H1 (cell line): Measurements from ENCODE around the gene IQCN. TPM values are rescaled to one million over a fixed set of nuclear protein-coding genes. Genes with fewer than 3 reads are reported as not detected.
A peak's percentile ranks its signal among the peaks of the same experiment; 100 is the strongest.

Experiments
- CTCF ChIA-PET: fragments of 300-600 bp; sonication (Branson Sonifier 250); formaldehyde crosslinking; loops from one replicate; lab custom pipeline; 2021; ENCODE audit not compliant: partially characterized antibody; lab: Charles Lee
- POLR2A ChIA-PET: fragments of 300-600 bp; sonication (Branson Sonifier 250); formaldehyde crosslinking; loops from one replicate; lab custom pipeline; 2021; ENCODE audit warnings: inconsistent platforms; ENCODE audit not compliant: partially characterized antibody; lab: Charles Lee
- DNase-seq, 2 experiments: peaks; one replicate each; pipeline versions ENCODE4 v3.0.0 to v3.0.0-alpha.2; 2010 to 2022; ENCODE audit warnings: low spot score in 2 of 2, low read depth in 1 of 2, mixed read lengths in 1 of 2
- FAIRE-seq: peaks from 2 replicates; lab custom pipeline; 2011; peaks lifted over from hg19 to GRCh38; lab: Jason Lieb, UNC
- H2AFZ ChIP-seq: 2 replicates; pipeline ENCODE4 v1.8.1; 2012; ENCODE audit warnings: low read length, inconsistent platforms
- H2AK5ac ChIP-seq: 2 replicates; pipeline ENCODE4 v1.6.1; 2013; ENCODE audit warnings: low read depth, low read length
- H2BK120ac ChIP-seq: replicated peaks from 2 replicates; pipeline ENCODE3; 2013; ENCODE audit warnings: low read depth, low read length, inconsistent platforms
- H2BK12ac ChIP-seq: 2 replicates; pipeline ENCODE4 v1.6.1; 2013; ENCODE audit warnings: low read depth, low read length
- H2BK15ac ChIP-seq: 2 replicates; pipeline ENCODE4 v1.6.1; 2013; ENCODE audit warnings: low read length
- H2BK20ac ChIP-seq: 2 replicates; pipeline ENCODE4 v1.6.1; 2013; ENCODE audit warnings: low read length
- H2BK5ac ChIP-seq: 2 replicates; pipeline ENCODE4 v1.6.1; 2013; ENCODE audit warnings: low read depth, low read length
- H3K14ac ChIP-seq: 2 replicates; pipeline ENCODE4 v1.6.1; 2013; ENCODE audit warnings: inconsistent platforms; ENCODE audit not compliant: insufficient read length
- H3K18ac ChIP-seq: 2 replicates; pipeline ENCODE4 v1.6.1; 2013; ENCODE audit warnings: low read length; ENCODE audit errors: extremely low read depth
- H3K23ac ChIP-seq: 2 replicates; pipeline ENCODE4 v1.6.1; 2013; ENCODE audit warnings: inconsistent platforms; ENCODE audit not compliant: insufficient read length
- H3K23me2 ChIP-seq: 2 replicates; pipeline ENCODE4 v1.6.1; 2013; ENCODE audit warnings: low read depth, low read length
- H3K27ac ChIP-seq: 2 replicates; pipeline ENCODE4 v1.6.1; 2011; ENCODE audit warnings: low read depth, low read length, inconsistent platforms
- H3K27me3 ChIP-seq, 4 experiments: replicated peaks in 1 of 4; 1 replicate in 1 of 4; 2 replicates in 3 of 4; pipeline versions ENCODE4 v1.6.1 to v1.8.1; 2011 to 2013; ENCODE audit warnings: low read length in 3 of 4, mild to moderate bottlenecking in 3 of 4, inconsistent platforms in 2 of 4, mixed read lengths in 2 of 4, moderate library complexity in 1 of 4; ENCODE audit not compliant: control insufficient read depth in 3 of 4, insufficient read depth in 3 of 4; ENCODE audit errors: extremely low read depth in 1 of 4
- H3K36me3 ChIP-seq, 4 experiments: 2 replicates each; pipeline versions ENCODE4 v1.6.1 to v1.8.1; 2011 to 2013; ENCODE audit warnings: mild to moderate bottlenecking in 4 of 4, low read length in 3 of 4, moderate library complexity in 2 of 4, control low read depth in 1 of 4, inconsistent platforms in 1 of 4; ENCODE audit not compliant: insufficient read depth in 4 of 4, control insufficient read depth in 2 of 4
- H3K4ac ChIP-seq: replicated peaks from 2 replicates; pipeline ENCODE3; 2013; ENCODE audit warnings: low read length, low read depth, mixed read lengths, inconsistent platforms; ENCODE audit not compliant: insufficient read length
- H3K4me1 ChIP-seq, 4 experiments: replicated peaks in 1 of 4; 1 replicate in 1 of 4; 2 replicates in 3 of 4; pipeline versions ENCODE4 v1.6.1 to v1.8.1; 2011 to 2013; ENCODE audit warnings: low read length in 3 of 4, inconsistent platforms in 2 of 4, mixed read lengths in 1 of 4; ENCODE audit not compliant: insufficient read depth in 4 of 4, control insufficient read depth in 3 of 4
- H3K4me2 ChIP-seq, 2 experiments: 2 replicates each; pipeline versions ENCODE4 v1.6.1 to v1.8.1; 2011 to 2013; ENCODE audit warnings: low read depth in 2 of 2, low read length in 2 of 2, control low read depth in 1 of 2, inconsistent platforms in 1 of 2, mild to moderate bottlenecking in 1 of 2; ENCODE audit not compliant: insufficient read depth in 1 of 2
- H3K4me3 ChIP-seq, 4 experiments: fragments of 200-600, 300-600 bp in 1 of 4; sonication (generic), shearing (Covaris generic), sonication (Bioruptor Twin) in 1 of 4; 2 replicates each; pipeline versions ENCODE4 v1.5.1 to v1.8.1; 2011 to 2016; ENCODE audit warnings: low read length in 4 of 4, low read depth in 3 of 4, control low read depth in 2 of 4, inconsistent platforms in 2 of 4, mild to moderate bottlenecking in 2 of 4, mixed read lengths in 1 of 4, moderate library complexity in 1 of 4; ENCODE audit not compliant: insufficient read depth in 2 of 4; ENCODE audit errors: extremely low read depth in 1 of 4
- H3K56ac ChIP-seq: replicated peaks from 2 replicates; pipeline ENCODE3; 2013; ENCODE audit warnings: low read depth, mild to moderate bottlenecking, mixed read lengths, low read length, inconsistent platforms; ENCODE audit not compliant: insufficient read length
- H3K79me1 ChIP-seq: 2 replicates; pipeline ENCODE4 v1.6.1; 2013; ENCODE audit warnings: low read depth, low read length, control low read depth
- H3K79me2 ChIP-seq, 2 experiments: 2 replicates each; pipeline versions ENCODE4 v1.6.1 to v1.8.1; 2012 to 2013; ENCODE audit warnings: low read length in 2 of 2, mild to moderate bottlenecking in 2 of 2, inconsistent platforms in 1 of 2; ENCODE audit not compliant: insufficient read depth in 2 of 2, control insufficient read depth in 1 of 2
- H3K9ac ChIP-seq, 4 experiments: replicated peaks in 1 of 4; 1 replicate in 1 of 4; 2 replicates in 3 of 4; pipeline versions ENCODE4 v1.6.1 to v1.8.1; 2011 to 2013; ENCODE audit warnings: low read depth in 3 of 4, low read length in 3 of 4, control low read depth in 2 of 4, mild to moderate bottlenecking in 2 of 4, moderate library complexity in 2 of 4, inconsistent platforms in 1 of 4; ENCODE audit errors: extremely low read depth in 1 of 4
- H3K9me3 ChIP-seq, 2 experiments: 2 replicates each; pipeline versions ENCODE4 v1.6.1 to v1.8.1; 2012 to 2013; ENCODE audit warnings: mild to moderate bottlenecking in 2 of 2, moderate library complexity in 2 of 2, control low read depth in 1 of 2, inconsistent platforms in 1 of 2, low read depth in 1 of 2, low read length in 1 of 2, mixed read lengths in 1 of 2; ENCODE audit not compliant: insufficient read depth in 2 of 2
- H4K20me1 ChIP-seq, 2 experiments: replicated peaks in 1 of 2; 2 replicates each; pipeline versions ENCODE3 to v1.8.1; 2011 to 2013; ENCODE audit warnings: inconsistent platforms in 2 of 2, low read length in 2 of 2, mild to moderate bottlenecking in 1 of 2; ENCODE audit not compliant: insufficient read depth in 2 of 2, control insufficient read depth in 1 of 2
- H4K5ac ChIP-seq: 2 replicates; pipeline ENCODE4 v1.6.1; 2013; ENCODE audit warnings: low read length, low read depth, mixed read lengths, inconsistent platforms; ENCODE audit not compliant: insufficient read length
- H4K8ac ChIP-seq: 2 replicates; pipeline ENCODE4 v1.8.0; 2013; ENCODE audit warnings: mild to moderate bottlenecking, moderate library complexity, low read length, inconsistent platforms; ENCODE audit not compliant: insufficient read depth; ENCODE audit errors: extremely low read depth
- H4K91ac ChIP-seq: replicated peaks from 2 replicates; pipeline ENCODE3; 2013; ENCODE audit warnings: low read length, mixed read lengths, inconsistent platforms; ENCODE audit not compliant: insufficient read length
- KDM1A ChIP-seq: fragments of 200-600, 300-600 bp; sonication (generic); IDR thresholded peaks from 2 replicates; pipeline ENCODE4 v1.7.1; 2016; ENCODE audit warnings: mild to moderate bottlenecking, low read length, borderline replicate concordance
- USF2 ChIP-seq: IDR thresholded peaks from 2 replicates; pipeline ENCODE4 v1.6.1; 2011; ENCODE audit warnings: low read length, improper control_type of control experiment
- WGBS, 2 experiments: shearing (Covaris generic) in 1 of 2; methylation state at CpG; one replicate each; pipeline versions ENCODE4 v1.1.6 to v1.1.7; 2013 to 2015; ENCODE audit warnings: low lambda C conversion rate in 2 of 2, mixed read lengths in 2 of 2, inconsistent platforms in 1 of 2, low coverage in 1 of 2, missing lambda C conversion rate in 1 of 2; ENCODE audit not compliant: insufficient replicate concordance in 2 of 2, insufficient coverage in 1 of 2, insufficient read length in 1 of 2; ENCODE audit errors: extremely low coverage in 1 of 2, missing lambda C conversion rate in 1 of 2; 5-methylcytosine and 5-hydroxymethylcytosine counted together
- polyA plus RNA-seq, 7 experiments: library from polyadenylated mRNA; depleted of rRNA in 3 of 7; stranded (reverse) in 5 of 7; unstranded in 2 of 7; fragments of >200 nt in 5 of 7; fragments of 200-250 nt in 2 of 7; gene quantifications; 1 replicate in 5 of 7; 2 replicates in 1 of 7; 4 replicates in 1 of 7; pipeline versions ENCODE4 v1.2.1 to v1.2.3, GENCODE V29; 2011 to 2013; ENCODE audit warnings: missing spikeins in 2 of 7, mixed read lengths in 2 of 7
- total RNA-seq: library from RNA; stranded (reverse); fragmentation: NEBNext Ultra II Directional; extraction: Animal tissue kit (Norgen Biotek cat#: 25700); gene quantifications from 2 replicates; pipeline ENCODE4 v1.2.1, GENCODE V29; 2021

Gene IQCN
- total and polyA plus RNA-seq, 2 of the 8 experiments (the other 6 are each of a cell fraction or from before 2014, with no cell fraction given) = 0.36 to 1.0 TPM

DNA sequence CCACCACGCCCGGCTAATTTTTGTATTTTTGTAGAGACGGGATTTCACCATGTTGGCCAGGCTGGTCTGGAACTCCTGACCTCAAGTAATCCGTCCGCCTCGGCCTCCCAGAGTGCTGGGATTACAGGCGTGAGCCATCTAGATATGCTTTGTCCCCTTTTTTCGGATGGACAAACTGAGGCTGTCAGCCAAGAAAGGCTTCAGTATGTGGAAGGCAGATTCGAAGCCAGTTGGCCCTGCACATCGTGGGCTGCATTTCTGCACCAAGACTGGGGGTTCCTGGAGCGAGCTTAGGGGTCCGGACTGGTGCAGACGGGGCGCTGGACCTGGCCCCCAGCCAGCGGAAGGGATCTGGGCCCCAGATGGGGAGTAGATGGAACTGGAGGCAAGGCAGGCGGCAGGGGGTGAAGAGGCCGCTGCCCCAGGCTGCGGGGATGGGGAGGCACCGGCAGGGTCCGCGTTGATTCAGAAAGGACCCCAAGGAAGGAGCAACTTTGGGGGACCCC, 16.8 kb upstream of the IQCN start:
- peak overlapping the region; percentile 81; the same call in 1 of the 2 replicates for H3K27ac ChIP-seq
- H4K91ac ChIP-seq = peak overlapping the region; percentile 15
- peak overlapping the region; percentile 94 for H3K4ac ChIP-seq
- H3K9me3 ChIP-seq = no peaks in the 10 kb centered on the region
- no peak overlapping the region for H2AFZ ChIP-seq
- H3K23me2 ChIP-seq = peaks cover 31% of the 10 kb centered on the region
- H3K4me3 ChIP-seq = peak overlapping the region; percentile 55 to 75 (median 66)
- peak overlapping the region; percentile 95; the same call in 1 of the 2 replicates for H2BK15ac ChIP-seq
- no peak for FAIRE-seq
- no peak overlapping the region for H2BK20ac ChIP-seq
- peak overlapping the region; percentile 75 for H2BK12ac ChIP-seq
- no peak for DNase-seq
- CTCF ChIA-PET = interaction anchor here (0.8 to 1.6 kb wide), 2 partner anchors 12 to 35 kb away, joined by 4 read pairs; no protein-coding TSS in a partner anchor
- peak overlapping the region; percentile 94; the same call in 1 of the 2 replicates for H2BK5ac ChIP-seq
- TF ChIP-seq KDM1A (peak; percentile 78; the same call in 1 of the 2 replicates), USF2 (no peak)
- TF ChIP-seq, all 59 proteins: peak for 1
- H3K36me3 ChIP-seq = no peaks in the 10 kb centered on the region; a peak in 1 of 8 replicates
- no peaks in the 10 kb centered on the region for H3K79me2 ChIP-seq
- H3K18ac ChIP-seq = peak overlapping the region; percentile 97
- no peak overlapping the region; a peak in 2 of 7 replicates for H3K9ac ChIP-seq
- peak overlapping the region; percentile 87 for H2BK120ac ChIP-seq
- H3K4me1 ChIP-seq = peaks cover 4 to 37% (median 28%) of the 10 kb centered on the region in 4 experiments
- H2AK5ac ChIP-seq = 0 out of 2 replicates have a peak overlapping the region, but pooled peaks have one; percentile 25
- POLR2A ChIA-PET = interaction anchor here (1.0 to 6.2 kb wide), 9 partner anchors 10 to 135 kb away, joined by 3 to 237 read pairs (median 4); partner anchors contain the start of genes JUND and SSBP4
- H3K14ac ChIP-seq = no peak overlapping the region
- H4K8ac ChIP-seq = peak overlapping the region; percentile 22; the same call in 1 of the 2 replicates
- H4K20me1 ChIP-seq = peaks cover 0 to 8% of the 10 kb centered on the region in 2 experiments
- H3K56ac ChIP-seq = peak overlapping the region; percentile 84
- H4K5ac ChIP-seq = peak overlapping the region; percentile 66
- H3K23ac ChIP-seq = no peak overlapping the region
- no peaks in the 10 kb centered on the region for H3K79me1 ChIP-seq
- 39% methylated on average over 21 of the region's 21 CpGs; no CpG with 5 or more reads in 1 of the 2 experiments for WGBS, 2 experiments
- H3K27me3 ChIP-seq = peaks cover 0 to 6% (median 0%) of the 10 kb centered on the region in 4 experiments; a peak in 3 of 7 replicates
- H3K4me2 ChIP-seq = peak overlapping the region; percentile 75 to 84
